Heart left ventricle (tissue), 16 donors: ENCODE data around the gene FAM216B. TPM values are rescaled to one million over a fixed set of nuclear protein-coding genes. Genes with fewer than 3 reads are reported as not detected.
"Not testable (repeated sequence)": the region's sequence is repeated elsewhere in the genome, so short reads cannot be mapped to it uniquely, and the experiment has no call there.

Experiments used
- ATAC-seq, 4 donors: fragments of 200-7000 bp; cut with Tn5 transposase; one replicate each; pipeline ENCODE4 v1.9.1; 2020 to 2022; ENCODE audit warnings: moderate library complexity in 4 of 4, mild to moderate bottlenecking in 3 of 4, moderate number of reproducible peaks in 1 of 4
- DNase-seq, 5 donors: peaks; one replicate each; pipeline ENCODE4 v3.0.0-alpha.2; 2020
- H3K27ac ChIP-seq, 12 donors: fragments of 200-600 bp; sonication (generic) in 4 of 12; one replicate each; pipeline versions ENCODE4 v1.5.0 to v1.8.0; 2016 to 2022; ENCODE audit warnings: mild to moderate bottlenecking in 2 of 12
- H3K27me3 ChIP-seq, 9 donors: fragments of 200-600 bp; sonication (generic) in 2 of 9; one replicate each; pipeline versions ENCODE4 v1.5.1 to v1.8.0; 2016 to 2022; ENCODE audit warnings: mild to moderate bottlenecking in 3 of 9
- H3K36me3 ChIP-seq, 9 donors: fragments of 200-600 bp; sonication (generic) in 2 of 9; one replicate each; pipeline versions ENCODE4 v1.5.0 to v1.8.0; 2018 to 2022; ENCODE audit warnings: mild to moderate bottlenecking in 2 of 9
- H3K4me1 ChIP-seq, 12 donors: fragments of 200-600 bp; sonication (generic) in 4 of 12; one replicate each; pipeline versions ENCODE4 v1.5.0 to v1.8.0; 2016 to 2022; ENCODE audit warnings: mild to moderate bottlenecking in 3 of 12
- H3K4me3 ChIP-seq, 12 donors: fragments of 200-600 bp; sonication (generic) in 4 of 12; one replicate each; pipeline versions ENCODE4 v1.5.0 to v1.8.0; 2017 to 2022; ENCODE audit warnings: mild to moderate bottlenecking in 9 of 12, moderate library complexity in 4 of 12
- H3K9me3 ChIP-seq, 12 donors: fragments of 200-600 bp; sonication (generic) in 4 of 12; one replicate each; pipeline versions ENCODE4 v1.5.0 to v1.8.0; 2016 to 2022; ENCODE audit warnings: mild to moderate bottlenecking in 1 of 12
- CTCF ChIP-seq, 12 donors: fragments of 200-600 bp; sonication (generic) in 4 of 12; IDR thresholded peaks; one replicate each; pipeline versions ENCODE4 v1.5.0 to v1.8.0; 2018 to 2022; ENCODE audit warnings: antibody characterized with exemption in 12 of 12, mild to moderate bottlenecking in 5 of 12
- POLR2A ChIP-seq, 2 donors: fragments of 450-650 bp; IDR thresholded peaks; one replicate each; pipeline ENCODE4 v1.6.1; 2017; ENCODE audit warnings: antibody characterized with exemption in 2 of 2, mild to moderate bottlenecking in 2 of 2, moderate library complexity in 2 of 2
- WGBS, 4 donors: extraction: QIAGEN DNeasy Blood & Tissue Kit in 2 of 4; methylation state at CpG; one replicate each; pipeline versions ENCODE4 v1.1.5 to v1.1.7; 2013 to 2018; 5-methylcytosine and 5-hydroxymethylcytosine counted together
- intact Hi-C, 10 donors: fragments of 100-400 bp; cut with DNase I; formaldehyde crosslinking; loops; one replicate each; pipeline versions ENCODE4 v1.11.1 to v1.14.2; 2022
- polyA plus RNA-seq, 2 donors: library from polyadenylated mRNA; stranded (reverse); fragments of 200-250 nt; gene quantifications; one replicate each; pipeline ENCODE4 v1.2.3, GENCODE V29; 2013
- total RNA-seq, 9 donors: library from RNA; depleted of rRNA in 2 of 9; stranded (reverse); fragments of >200 nt in 2 of 9; fragmentation: NEBNext Ultra II Directional in 3 of 9; extraction: Animal tissue kit (Norgen Biotek cat#: 25700) in 3 of 9; gene quantifications; one replicate each; pipeline versions ENCODE4 v1.1.0 to v1.2.4, GENCODE V29; 2016 to 2023
- donor health status: ischemic (EF 13 %, LVEDD 7.1; RV severe dilation, severe dysfunction).
- donor health status: healthy with polysubstance abuse.
- donor health status: DM: no; HTN: yes; CAD: no.
- donor health status: DM: no; HTN: no; CAD: no.
- donor health status: ischemic (EF 25% LVEDD 6.9; RV normal size, moderate dysfunction).
- donor health status: ischemic (EF 25% LVEDD 5.7; RV mildly dilated, moderate dysfunction).
- donor health status: healthy.
- donor health status: DM: yes; HTN: yes; CAD: no.
- donor health status: ischemic (EF 35%, LVEDD 5.7; RV mildly dilated, moderate dysfunction).
- donor health status: nonischemic (EF 11% LVEDD 7.7; RV severe dilation, severe dysfunction).
- donor health status: DM: yes; HTN: yes; CAD: no.
- donor health status: PGD.
- donor health status: ischemic (EF 29% LVEDD 5.4; RV normal size, mild dysfunction).
- donor health status: nonischemic (EF 23%, LVEDD 6.1; RV moderate dilation, normal function).

FAM216B gene
- total and polyA plus RNA-seq, 11 donors: 0.07 to 1.3 (median 0.67) TPM

- TF ChIP-seq POLR2A (IDR thresholded peaks at IDR 0.05) (no peak), CTCF (IDR thresholded peaks at IDR 0.05) (peak in 1 of 12 donors; percentile 5)
- peak in 1 of 4 donors; percentile 71 for ATAC-seq
- intact Hi-C loops: loop anchor here in 4 of 10 donors (2.0 to 10.0 kb wide), 4 partner anchors 138 to 218 kb away; no protein-coding TSS in a partner anchor
Measured at GRCh38 chr13:42812316-42812715, 30.9 kb downstream of the FAM216B start.

GRCh38 chr13:42814868-42815267 is 33.5 kb downstream of the FAM216B start:
- TF ChIP-seq CTCF (IDR thresholded peaks at IDR 0.05) (no peak), POLR2A (IDR thresholded peaks at IDR 0.05) (no peak)
- intact Hi-C loops: loop anchor here in 3 of 10 donors (5.0 to 10.0 kb wide), 3 partner anchors 140 to 220 kb away; no protein-coding TSS in a partner anchor
- no peaks in the 10 kb centered on the region for H3K36me3 ChIP-seq
- DNase-seq: no peak
- H3K9me3 ChIP-seq: peaks cover 0 to 5% (median 0%) of the 10 kb centered on the region in 12 donors
- no peaks in the 10 kb centered on the region for H3K27me3 ChIP-seq
- ATAC-seq: no peak
- no peak overlapping the region for H3K4me3 ChIP-seq
- H3K27ac ChIP-seq: no peak overlapping the region
- no peaks in the 10 kb centered on the region for H3K4me1 ChIP-seq

More at GRCh38 chr13:42812316-42812715, 30.9 kb downstream of the FAM216B start:
- DNase-seq: peak in 1 of 5 donors; percentile 24
- Histone ChIP-seq H3K9me3 (no peaks in the 10 kb centered on the region), H3K27ac (no peak overlapping the region), H3K27me3 (no peaks in the 10 kb centered on the region), H3K4me1 (no peaks in the 10 kb centered on the region), H3K4me3 (no peak overlapping the region), H3K36me3 (no peaks in the 10 kb centered on the region)
- WGBS, 4 donors: 85 to 93% (median 88%) methylated on average over 5 of the region's 5 CpGs

GRCh38 chr13:42815681-42816080 is 34.3 kb downstream of the FAM216B start:
- no peaks in the 10 kb centered on the region for H3K4me1 ChIP-seq
- peaks cover 0 to 5% (median 0%) of the 10 kb centered on the region in 12 donors for H3K9me3 ChIP-seq
- no peaks in the 10 kb centered on the region for H3K27me3 ChIP-seq
- no peak for TF ChIP-seq CTCF (IDR thresholded peaks at IDR 0.05)
- TF ChIP-seq POLR2A (IDR thresholded peaks at IDR 0.05): no peak
- no peak overlapping the region for H3K4me3 ChIP-seq
- no peak for DNase-seq
- WGBS, 4 donors: 53 to 66% (median 62%) methylated on average over 3 of the region's 3 CpGs
- intact Hi-C loops: loop anchor here in 2 of 10 donors (10.0 kb wide), 2 partner anchors 141 to 221 kb away; no protein-coding TSS in a partner anchor
- no peaks in the 10 kb centered on the region for H3K36me3 ChIP-seq
- H3K27ac ChIP-seq: no peak overlapping the region
- no peak for ATAC-seq

- Histone ChIP-seq H3K9me3 (peaks cover 0 to 5% (median 0%) of the 10 kb centered on the region in 12 donors), H3K4me3 (no peak overlapping the region), H3K27ac (no peak overlapping the region), H3K27me3 (no peaks in the 10 kb centered on the region), H3K36me3 (no peaks in the 10 kb centered on the region), H3K4me1 (no peaks in the 10 kb centered on the region)
- intact Hi-C loops: loop anchor here in 2 of 10 donors (10.0 kb wide), 2 partner anchors 142 to 222 kb away; no protein-coding TSS in a partner anchor
- ATAC-seq (no peak), DNase-seq (no peak)
- WGBS, 4 donors: 96 to 98% (median 97%) methylated on average over 2 of the region's 2 CpGs
- TF ChIP-seq POLR2A (IDR thresholded peaks at IDR 0.05) (no peak), CTCF (IDR thresholded peaks at IDR 0.05) (peak in 1 of 12 donors; percentile 27)
Measured at GRCh38 chr13:42816538-42816937, 35.2 kb downstream of the FAM216B start.

- not testable (repeated sequence) for H3K36me3 ChIP-seq, H3K9me3 ChIP-seq, DNase-seq, H3K4me3 ChIP-seq, H3K4me1 ChIP-seq, ATAC-seq, H3K27me3 ChIP-seq, H3K27ac ChIP-seq
- WGBS, 4 donors: 48 to 69% (median 66%) methylated on average over 1 of the region's 1 CpG
- intact Hi-C loops: loop anchor here in 2 of 10 donors (10.0 kb wide), 2 partner anchors 145 to 225 kb away; no protein-coding TSS in a partner anchor
Measured at GRCh38 chr13:42819687-42820086, 38.3 kb downstream of the FAM216B start.
